ENCODE results near the gene PIGX. TPM values are rescaled to one million over a fixed set of nuclear protein-coding genes. Genes with fewer than 3 reads are reported as not detected.

Gene PIGX
- total and polyA plus RNA-seq, 2 of the 4 experiments (the other 2 are of a cell fraction), result 9.4 to 14.5 TPM

GRCh38 chr3:196700801-196701200, 11.4 kb upstream of the PIGX start:
- no peak overlapping the region for H2BK15ac ChIP-seq (ENCODE audit: low read depth, low read length)
- H4K8ac ChIP-seq (ENCODE audit: low read depth in 2 of 2, low read length in 2 of 2), result no peak overlapping the region
- H3K79me1 ChIP-seq (ENCODE audit: low read depth in 1 of 2, low read length in 2 of 2), result no peaks in the 10 kb centered on the region
- H4K20me1 ChIP-seq (ENCODE audit: insufficient read depth, low read length), result no peaks in the 10 kb centered on the region
- dilution Hi-C loops (cut with HindIII; ENCODE audit: low sequenced_read_pairs, unreplicated experiment) (no loop called here), in situ Hi-C loops (cut with MboI; ENCODE audit: low sequenced_read_pairs) (no loop called here), intact Hi-C loops (cut with micrococcal nuclease) (no loop called here)
- H3K14ac ChIP-seq (replicated peaks; ENCODE audit: low read depth, low read length), result no peak overlapping the region
- no peak overlapping the region for H2AK5ac ChIP-seq (ENCODE audit: low read depth, low read length)
- POLR2A ChIA-PET (ENCODE audit: unreplicated experiment), result no interaction called here
- H2AFZ ChIP-seq (replicated peaks; ENCODE audit: low read length, poor library complexity), result no peak overlapping the region
- H3K56ac ChIP-seq (ENCODE audit: extremely low read depth, insufficient read depth, low read length), result no peak overlapping the region
- no peak overlapping the region for H4K91ac ChIP-seq (ENCODE audit: insufficient read depth, low read depth, low read length)
- no peak overlapping the region for H3K4me2 ChIP-seq (ENCODE audit: low read depth, low read length)
- H2AK9ac ChIP-seq (replicated peaks; ENCODE audit: low read depth, low read length, poor library complexity), result no peak overlapping the region
- no peak overlapping the region for H3K18ac ChIP-seq (ENCODE audit: low read depth, low read length)
- no peaks in the 10 kb centered on the region for H3K27me3 ChIP-seq (ENCODE audit: control insufficient read depth, insufficient read depth, low read length)
- no peak overlapping the region for H2BK5ac ChIP-seq (ENCODE audit: low read depth, low read length, poor library complexity, severe bottlenecking)
- no peak overlapping the region for H4K5ac ChIP-seq (ENCODE audit: low read depth, low read length)
- ATAC-seq (ENCODE audit: low read depth), result no peak
- TF ChIP-seq MAZ (IDR thresholded peaks at IDR 0.05; ENCODE audit: borderline replicate concordance, low read depth, low read length) (no peak), CHD1 (IDR thresholded peaks at IDR 0.05; ENCODE audit: low read depth, low read length) (no peak), SMC3 (IDR thresholded peaks at IDR 0.05; ENCODE audit: low read depth, low read length) (no peak), RCOR1 (IDR thresholded peaks at IDR 0.05; ENCODE audit: insufficient replicate concordance, low read length) (no peak), RAD21 (IDR thresholded peaks at IDR 0.05; ENCODE audit: low read length) (no peak), MXI1 (IDR thresholded peaks at IDR 0.05; ENCODE audit: borderline replicate concordance, low read depth, low read length) (no peak), CEBPB (IDR thresholded peaks at IDR 0.05; ENCODE audit: low read depth, low read length) (no peak), MAFK (IDR thresholded peaks at IDR 0.05; ENCODE audit: low read depth, low read length) (no peak), BHLHE40 (IDR thresholded peaks at IDR 0.05; ENCODE audit: low read depth, low read length) (no peak), POLR2A (IDR thresholded peaks at IDR 0.05; ENCODE audit: low read depth, low read length) (no peak), USF2 (IDR thresholded peaks at IDR 0.05; ENCODE audit: low read depth, low read length) (no peak), ELK1 (IDR thresholded peaks at IDR 0.05; ENCODE audit: borderline replicate concordance, low read depth, low read length) (no peak), RFX5 (IDR thresholded peaks at IDR 0.05; ENCODE audit: low read depth, low read length) (no peak), FOS (IDR thresholded peaks at IDR 0.05; ENCODE audit: low read depth, low read length) (no peak), CTCF (conservative IDR thresholded peaks at IDR 0.05; ENCODE audit: low read depth, low read length) (no peak), NFE2L2 (IDR thresholded peaks at IDR 0.05; ENCODE audit: low read depth, low read length) (no peak)
- no peak overlapping the region for H2BK20ac ChIP-seq (ENCODE audit: low read depth, low read length)
- no peak for DNase-seq
- no peak overlapping the region for H3K9ac ChIP-seq (ENCODE audit: low read depth, low read length)
- H3K4me3 ChIP-seq (ENCODE audit: insufficient read depth, low read depth, low read length), result no peak overlapping the region
- no peak overlapping the region for H3K27ac ChIP-seq (ENCODE audit: insufficient read depth, low read length)
- H3K23ac ChIP-seq (ENCODE audit: low read depth, low read length), result no peak overlapping the region
- H3K9me3 ChIP-seq (ENCODE audit: control insufficient read depth, insufficient read depth, low read length), result no peaks in the 10 kb centered on the region
- BruUV-seq (replicated peaks), result no TSS peak
- no peak overlapping the region for H3K4ac ChIP-seq (ENCODE audit: low read depth, low read length)
- WGBS, 2 experiments (ENCODE audit: extremely low coverage in 2 of 2, insufficient read length in 1 of 2), result 43% methylated on average over 2 of the region's 4 CpGs; no CpG with 5 or more reads in 1 of the 2 experiments
- CTCF ChIA-PET, result no interaction called here
- no peaks in the 10 kb centered on the region for H3K4me1 ChIP-seq (ENCODE audit: control insufficient read depth, insufficient read depth, low read length)
- H3K36me3 ChIP-seq (ENCODE audit: control insufficient read depth, insufficient read depth, low read length), result no peaks in the 10 kb centered on the region
- no peaks in the 10 kb centered on the region for H3K9me1 ChIP-seq (ENCODE audit: insufficient read depth, low read length)
- no peak overlapping the region for H2BK120ac ChIP-seq (ENCODE audit: low read depth, low read length)
